HG03558 (cell line): ENCODE data around the gene BID.

Experiments
- ATAC-seq: cut with Tn5 transposase; IDR thresholded peaks from one replicate; pipeline ENCODE4 v1.9.1; 2021; ENCODE audit warnings: moderate number of reproducible peaks; ENCODE audit not compliant: unreplicated experiment; ENCODE audit errors: extremely low read depth

Gene BID

DNA sequence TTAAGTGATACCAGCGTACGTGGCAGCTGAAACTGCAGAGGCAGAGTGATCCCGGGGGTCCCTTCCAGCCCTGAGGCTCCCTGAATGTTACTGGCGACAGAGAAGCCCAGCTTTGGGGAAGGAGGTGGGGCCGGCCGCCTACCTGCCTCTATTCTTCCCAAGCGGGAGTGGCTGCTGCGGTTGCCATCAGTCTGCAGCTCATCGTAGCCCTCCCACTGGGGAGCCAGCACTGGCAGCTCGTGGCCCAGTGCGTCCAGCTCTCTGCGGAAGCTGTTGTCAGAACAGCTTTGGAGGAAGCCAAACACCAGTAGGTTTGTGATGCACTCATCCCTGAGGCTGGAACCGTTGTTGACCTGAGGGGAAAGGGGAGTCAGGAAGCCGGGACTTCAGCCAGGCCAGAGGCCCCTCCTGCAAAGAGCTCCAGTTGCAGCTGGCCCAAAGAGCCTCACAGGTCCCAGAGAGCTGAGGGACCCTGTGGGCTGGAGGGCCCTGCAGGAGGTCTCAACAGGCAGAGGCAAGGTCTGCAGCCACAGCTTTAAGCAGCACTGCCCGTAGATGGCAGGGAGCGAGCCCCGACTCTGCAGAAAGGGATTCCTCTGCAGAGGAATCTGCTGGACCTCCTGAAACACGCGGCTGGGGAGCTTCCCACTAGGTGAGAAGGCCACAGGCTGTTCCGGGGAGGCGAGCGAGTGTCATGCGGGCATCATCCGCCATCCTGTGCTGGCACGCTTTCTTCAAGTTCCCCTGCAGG, 30.4 kb downstream of the BID start:
- no peak for ATAC-seq

DNA sequence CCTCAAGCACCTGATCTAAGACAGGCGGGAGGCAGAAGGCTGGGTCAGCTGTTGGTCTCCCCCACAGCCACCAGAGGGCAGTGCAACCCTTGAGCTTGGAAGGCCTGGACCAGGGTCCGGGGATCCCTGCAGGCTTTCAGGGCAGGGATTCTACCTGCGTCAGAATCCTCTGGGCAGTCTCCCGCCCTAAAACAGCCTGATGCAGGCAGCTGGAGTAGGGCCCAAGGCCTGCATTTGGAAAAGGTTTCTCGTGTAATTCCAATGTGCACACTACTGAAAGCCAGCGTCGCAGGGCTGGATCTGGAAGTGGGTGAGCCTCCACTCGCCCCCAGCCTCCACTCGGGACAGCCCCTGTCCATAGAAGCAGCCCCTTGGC, 31.8 kb downstream of the BID start:
- ATAC-seq: no peak

DNA sequence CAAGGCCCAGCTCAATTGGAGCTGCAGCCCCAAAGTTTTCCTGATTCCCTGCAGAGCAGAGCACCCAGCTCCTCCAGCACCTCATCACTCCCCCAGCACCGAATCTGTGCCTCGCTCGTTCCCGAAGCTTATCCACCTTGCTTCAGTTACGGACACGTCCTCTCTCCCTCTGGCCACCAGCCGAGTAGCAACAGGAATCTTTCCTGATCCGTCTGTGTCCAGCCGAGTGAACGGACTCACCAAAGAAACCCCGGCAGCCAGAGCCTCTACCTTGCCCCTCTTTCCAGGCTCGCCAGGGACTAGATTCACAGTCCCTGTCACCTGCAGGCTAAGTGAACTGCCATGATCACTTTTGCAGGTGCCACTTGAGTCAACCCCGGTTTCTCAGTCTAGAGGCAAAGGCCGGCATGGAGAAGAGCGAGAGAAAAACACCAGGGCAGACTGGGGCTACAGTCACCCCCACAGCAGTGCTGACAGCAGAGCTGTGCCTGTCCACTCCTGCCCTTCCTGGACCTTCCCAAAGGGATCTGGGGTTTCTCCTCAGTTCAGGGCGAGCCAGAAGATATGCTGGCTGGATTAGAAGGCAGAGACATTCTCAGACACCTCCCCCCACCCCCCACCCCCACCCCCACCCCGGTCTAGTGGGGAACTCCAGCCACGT, 32.3 kb downstream of the BID start:
- ATAC-seq: no peak

DNA sequence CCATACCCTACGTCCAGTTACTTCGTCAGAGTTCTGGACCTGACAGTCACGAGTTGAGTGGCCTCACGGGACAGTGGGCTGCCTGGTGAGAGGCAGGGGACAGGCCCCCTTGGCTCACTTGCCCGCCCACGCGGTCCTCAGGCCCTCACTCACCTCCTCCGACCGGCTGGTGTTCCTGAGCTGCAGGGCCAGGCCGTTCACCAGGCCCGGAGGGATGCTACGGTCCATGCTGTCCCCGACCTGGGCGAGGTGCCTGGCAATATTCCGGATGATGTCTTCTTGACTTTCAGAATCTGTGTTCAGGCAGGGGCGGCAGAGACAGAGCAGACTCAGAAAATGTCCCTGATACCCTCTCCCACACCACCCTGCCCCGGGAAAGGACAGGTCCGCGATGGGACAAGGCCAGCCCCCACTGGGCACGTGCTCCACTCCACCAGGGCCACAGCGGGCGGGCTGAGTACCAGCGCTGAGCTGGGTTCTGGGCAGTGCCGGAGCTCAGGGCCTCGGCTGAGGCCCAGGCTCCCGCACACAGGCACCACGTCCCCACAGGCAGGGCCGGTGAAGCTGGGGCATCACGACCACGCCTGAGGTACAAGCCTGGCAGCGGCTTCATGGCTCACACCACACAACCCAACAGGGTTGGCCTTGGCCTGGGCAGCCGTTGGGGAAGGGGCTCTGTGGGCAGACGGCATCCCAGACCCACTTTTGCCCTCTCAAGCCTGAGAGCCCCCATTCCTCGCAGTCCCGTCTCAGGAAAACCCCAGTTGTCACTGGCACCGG, 34.9 kb downstream of the BID start:
- ATAC-seq: no peak

DNA sequence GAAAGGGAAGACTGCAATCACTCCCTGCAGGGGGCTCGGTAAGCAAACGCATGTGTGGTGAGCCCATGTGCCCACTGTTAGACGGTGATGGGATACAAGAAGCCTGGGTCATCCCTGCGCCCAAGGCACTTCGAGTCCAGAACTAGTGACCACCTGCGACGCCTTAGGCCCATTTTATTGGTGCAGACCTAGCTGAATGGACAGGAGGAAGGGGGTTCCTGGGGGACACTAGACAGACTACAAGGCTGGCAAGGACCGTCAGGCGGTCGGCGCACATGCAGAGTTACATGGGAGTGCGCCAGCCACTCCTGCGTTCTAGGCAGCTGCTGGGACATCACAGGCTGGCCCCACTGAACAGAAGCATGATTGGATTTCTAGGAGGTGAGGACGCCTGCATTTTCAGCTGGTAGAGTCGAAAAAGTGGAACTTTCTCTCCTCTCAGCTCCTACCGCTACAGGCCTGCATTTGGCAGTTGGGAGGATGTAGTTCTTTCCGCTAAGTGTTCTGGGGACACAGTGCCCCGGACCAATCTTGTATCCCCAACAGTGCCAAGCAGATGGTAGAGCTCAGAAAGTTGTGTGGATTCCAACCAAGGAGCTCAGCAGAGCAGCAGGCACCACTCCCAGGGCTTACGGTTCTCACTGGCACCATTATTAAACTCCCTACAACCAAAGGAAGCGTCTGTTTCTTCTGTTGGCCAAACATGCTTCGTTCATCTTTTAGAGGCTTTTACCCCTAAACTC, 35.7 kb downstream of the BID start:
- ATAC-seq: no peak

DNA sequence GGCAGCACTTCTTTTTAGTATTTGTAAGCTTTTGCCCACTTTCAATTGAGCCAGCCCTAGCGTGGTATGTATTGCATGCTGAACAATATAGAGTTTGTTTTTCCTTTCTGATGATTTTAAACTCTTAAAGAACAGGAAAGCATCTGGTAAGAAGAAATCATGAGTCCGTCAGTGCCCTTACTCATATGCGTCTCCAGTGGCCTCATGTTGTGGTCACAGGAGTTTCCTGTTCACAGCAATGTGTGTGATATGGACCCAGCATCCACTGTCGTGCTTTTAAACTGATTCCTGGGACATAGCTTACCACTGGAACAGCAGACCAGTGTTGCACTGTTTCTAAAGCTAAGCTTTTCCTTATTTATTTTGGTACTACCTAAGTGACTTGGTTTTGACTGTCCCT, 40.1 kb downstream of the BID start:
- no peak for ATAC-seq

DNA sequence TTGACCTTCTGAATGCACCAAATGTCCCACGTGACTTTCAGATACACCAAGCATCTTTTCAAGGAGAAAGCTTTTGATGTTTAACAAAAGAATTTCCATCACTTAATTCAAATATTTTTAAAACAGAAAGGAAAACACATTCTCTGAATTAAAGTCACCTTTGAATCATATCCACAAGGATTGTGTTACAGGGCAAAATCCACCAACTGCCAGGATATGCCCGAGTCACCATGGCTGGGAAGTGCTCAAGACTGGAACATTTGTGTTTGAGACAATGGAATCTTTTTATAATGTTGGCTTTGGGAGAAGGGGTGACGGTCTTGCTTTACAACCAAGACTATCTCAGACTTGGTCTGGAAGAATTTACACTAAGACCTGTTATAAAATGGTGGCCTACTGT, 40.8 kb downstream of the BID start:
- ATAC-seq: no peak

DNA sequence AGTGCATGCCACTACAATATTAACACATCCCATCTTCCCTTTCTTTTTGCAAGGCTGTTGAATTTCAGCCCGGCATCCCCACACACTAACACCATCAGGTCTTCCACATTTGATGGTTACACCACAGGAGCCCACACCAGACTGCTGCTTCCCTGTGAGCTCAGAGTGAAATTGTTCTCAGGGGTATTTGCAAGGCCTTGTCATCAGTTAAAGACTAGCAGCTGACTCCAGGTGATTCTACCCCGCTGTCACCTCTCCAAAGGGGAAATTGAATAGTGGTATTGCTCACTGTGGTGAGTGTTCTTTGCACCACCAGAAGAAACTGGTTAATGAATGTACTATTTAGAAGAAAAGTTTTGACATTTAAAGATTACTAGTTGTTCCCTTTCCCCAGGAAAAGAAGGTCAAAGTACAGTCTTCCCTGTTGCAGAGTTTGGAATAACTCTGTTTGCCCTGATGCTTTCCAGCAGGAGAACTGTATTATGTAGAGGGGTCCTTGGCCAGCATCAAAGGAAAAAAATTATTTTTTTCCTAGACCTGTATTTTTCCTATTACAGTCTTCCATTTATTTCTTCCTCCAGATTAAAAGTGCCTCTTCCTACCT, 41.9 kb downstream of the BID start:
- no peak for ATAC-seq

DNA sequence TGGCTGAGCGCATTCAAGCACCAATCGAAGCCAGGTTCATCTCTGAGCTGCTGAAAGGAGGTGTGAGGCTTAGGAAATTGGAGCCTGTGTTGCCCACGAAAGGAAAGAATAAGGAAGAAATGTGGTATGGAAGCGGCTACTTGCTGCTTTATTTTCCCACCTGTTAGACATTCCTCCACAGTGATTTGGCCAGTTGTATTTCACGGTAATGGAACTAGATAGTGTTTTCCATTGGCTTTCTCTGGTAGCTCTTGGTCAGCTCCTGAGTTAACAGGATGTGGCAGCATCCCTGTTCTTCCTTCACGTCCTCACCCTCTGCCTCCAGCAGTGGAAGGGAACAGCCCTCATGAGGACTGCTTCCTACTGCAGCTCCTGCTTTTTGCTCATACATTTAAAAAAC, 44.7 kb downstream of the BID start:
- no peak for ATAC-seq

DNA sequence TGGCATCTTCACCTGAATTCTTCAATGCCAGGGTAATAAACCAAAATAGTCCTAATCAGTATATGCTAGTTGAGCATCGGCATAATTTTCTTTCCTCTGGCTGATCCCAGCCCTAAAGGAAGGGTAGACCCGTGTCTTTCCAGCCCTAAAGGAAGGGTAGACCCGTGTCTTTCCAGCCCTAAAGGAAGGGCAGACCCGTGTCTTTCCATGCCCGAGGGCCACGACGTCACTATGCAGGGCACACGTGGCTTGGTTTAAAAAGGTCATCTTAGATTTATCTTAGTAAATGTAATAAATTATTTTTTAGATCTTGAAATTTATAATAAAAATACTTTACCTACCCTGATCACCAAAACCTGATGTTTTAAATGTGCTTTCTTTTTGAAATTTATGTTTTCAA, 45.5 kb downstream of the BID start:
- ATAC-seq: no peak

DNA sequence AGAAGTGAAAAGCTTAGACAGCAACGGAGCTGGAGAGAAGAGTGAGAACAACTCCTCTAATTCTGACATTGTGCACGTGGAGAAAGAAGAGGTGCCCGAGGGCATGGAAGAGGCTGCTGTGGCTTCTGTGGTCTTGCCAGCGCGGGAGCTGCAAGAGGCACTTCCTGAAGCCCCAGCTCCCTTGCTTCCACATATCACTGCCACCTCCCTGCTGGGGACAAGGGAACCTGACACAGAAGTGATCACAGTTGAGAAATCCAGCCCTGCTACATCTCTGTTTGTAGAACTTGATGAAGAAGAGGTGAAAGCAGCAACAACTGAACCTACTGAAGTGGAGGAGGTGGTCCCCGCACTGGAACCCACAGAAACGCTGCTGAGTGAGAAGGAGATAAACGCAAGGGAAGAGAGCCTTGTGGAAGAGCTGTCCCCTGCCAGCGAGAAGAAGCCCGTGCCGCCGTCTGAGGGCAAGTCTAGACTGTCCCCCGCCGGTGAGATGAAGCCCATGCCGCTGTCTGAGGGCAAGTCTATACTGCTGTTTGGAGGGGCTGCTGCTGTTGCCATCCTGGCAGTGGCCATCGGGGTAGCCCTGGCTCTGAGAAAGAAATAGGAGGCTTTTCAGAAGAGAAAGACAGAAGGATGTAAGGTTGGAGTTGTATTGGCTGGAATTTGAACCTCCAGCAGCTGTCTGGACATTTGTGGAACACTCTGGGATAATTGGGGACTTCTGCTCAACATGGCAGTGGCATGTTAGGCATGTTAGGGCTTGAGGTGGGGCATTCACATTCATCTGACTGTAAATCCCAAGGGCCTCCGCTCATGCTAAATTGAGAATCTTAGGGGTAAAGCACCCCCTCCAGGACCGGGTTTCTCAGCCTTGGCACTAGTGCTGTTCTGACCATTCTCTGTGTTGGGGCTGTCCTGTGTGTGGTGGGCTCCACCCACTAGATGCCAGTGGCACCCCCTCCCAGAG, 47.1 kb downstream of the BID start:
- ATAC-seq: no peak

DNA sequence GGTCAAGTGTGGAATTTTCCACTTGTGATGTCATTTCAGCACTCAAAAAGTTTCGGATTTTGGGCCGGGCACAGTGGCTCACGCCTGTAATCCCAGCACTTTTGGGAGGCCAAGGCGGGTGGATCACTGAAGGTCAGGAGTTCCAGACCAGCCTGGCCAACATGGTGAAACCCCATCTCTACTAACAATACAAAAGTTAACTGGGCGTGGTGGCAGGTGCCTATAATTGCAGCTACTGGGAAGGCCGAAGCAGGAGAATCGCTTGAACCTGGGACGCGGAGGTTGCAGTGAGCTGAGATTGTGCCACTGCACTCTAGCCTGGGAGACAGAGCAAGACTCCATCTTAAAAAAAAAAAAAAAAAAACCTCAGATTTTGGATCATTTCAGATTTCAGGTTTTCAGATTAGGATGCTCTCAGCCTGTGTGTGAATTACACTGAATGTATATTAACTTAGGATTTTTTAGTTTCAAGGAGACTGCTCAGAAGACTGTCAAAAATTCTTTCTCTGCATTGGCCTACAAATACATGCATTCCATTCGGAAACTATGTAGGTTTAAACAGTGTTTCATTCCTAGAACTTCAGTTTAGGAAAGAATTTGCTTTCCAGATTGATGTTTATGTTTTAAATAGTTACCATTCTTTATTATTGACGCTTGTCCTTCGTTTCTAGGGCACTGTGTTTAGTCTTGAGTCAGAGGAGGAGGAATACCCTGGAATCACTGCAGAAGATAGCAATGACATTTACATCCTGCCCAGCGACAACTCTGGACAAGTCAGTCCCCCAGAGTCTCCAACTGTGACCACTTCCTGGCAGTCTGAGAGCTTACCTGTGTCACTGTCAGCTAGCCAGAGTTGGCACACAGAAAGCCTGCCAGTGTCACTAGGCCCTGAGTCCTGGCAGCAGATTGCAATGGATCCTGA, 48.0 kb downstream of the BID start:
- no peak for ATAC-seq

DNA sequence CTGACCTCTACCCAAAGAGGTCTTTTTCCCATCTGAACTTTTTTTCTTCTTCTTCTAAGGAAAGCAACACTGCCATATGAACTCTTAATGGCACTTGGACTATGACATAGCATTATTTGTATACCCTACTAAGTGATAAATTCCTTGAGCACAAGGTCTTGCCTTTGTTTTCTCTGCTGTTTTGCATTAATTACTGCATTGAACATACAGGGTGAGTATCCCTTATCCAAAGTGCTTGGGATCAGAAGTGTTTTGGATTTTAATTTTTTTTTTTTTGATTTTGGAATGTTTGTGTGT, 48.8 kb downstream of the BID start:
- no peak for ATAC-seq

DNA sequence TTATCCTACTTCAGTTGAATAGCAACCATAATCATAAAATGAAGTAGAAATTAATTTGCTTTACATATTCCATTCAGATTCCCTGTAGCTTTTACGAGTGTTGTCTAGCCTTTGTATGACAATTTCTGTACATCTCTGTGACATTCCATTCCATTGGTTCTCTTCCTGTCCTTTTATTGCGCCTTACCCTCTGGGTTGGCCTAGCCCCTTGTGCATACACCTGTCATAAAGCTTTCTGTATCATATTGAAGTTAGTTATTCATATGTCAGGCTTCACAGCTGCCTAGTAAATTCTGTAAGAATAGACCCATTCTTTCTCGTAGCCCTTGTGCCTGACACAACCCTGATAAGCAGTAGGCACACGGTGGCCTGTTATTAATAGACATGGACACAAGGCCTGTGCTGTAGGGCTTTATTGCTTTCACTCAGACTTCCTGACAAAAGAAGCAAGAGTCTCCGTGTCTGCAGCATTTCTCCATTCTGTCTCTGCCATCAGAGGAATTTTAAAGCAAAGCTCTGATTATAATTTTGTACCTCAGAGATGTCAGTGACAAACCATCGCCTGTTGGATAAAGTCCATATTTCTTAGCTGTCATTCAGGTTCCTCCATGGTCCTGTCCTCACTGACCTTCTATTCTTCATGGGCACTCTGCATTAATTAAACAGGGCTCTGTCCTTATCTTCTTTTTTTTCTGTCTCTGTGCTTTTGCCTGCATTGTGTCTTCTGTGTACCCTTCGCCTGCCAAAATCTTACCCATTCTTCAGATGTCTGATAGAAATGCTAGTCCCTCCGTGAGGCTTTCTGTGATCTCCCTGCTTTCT, 49.4 kb downstream of the BID start:
- ATAC-seq: no peak

DNA sequence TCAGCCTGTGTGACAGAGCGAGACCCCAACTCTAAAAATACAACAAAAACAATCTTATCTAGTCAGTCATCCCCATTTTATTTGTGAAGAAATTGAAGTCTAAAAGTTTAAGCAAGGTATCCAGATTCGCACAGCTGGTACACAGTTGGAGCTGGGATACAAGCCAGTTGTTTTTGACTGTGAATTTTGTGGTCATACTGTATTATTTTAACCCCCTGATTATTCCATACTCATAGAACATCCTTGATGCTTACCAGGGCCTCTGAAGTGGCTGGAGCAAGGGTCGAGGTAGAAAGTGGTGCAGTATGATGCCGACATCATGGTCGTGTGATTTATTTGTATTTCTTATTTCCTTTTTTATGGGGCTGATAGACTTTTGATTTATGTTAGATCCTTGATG, 50.0 kb downstream of the BID start:
- ATAC-seq: no peak

DNA sequence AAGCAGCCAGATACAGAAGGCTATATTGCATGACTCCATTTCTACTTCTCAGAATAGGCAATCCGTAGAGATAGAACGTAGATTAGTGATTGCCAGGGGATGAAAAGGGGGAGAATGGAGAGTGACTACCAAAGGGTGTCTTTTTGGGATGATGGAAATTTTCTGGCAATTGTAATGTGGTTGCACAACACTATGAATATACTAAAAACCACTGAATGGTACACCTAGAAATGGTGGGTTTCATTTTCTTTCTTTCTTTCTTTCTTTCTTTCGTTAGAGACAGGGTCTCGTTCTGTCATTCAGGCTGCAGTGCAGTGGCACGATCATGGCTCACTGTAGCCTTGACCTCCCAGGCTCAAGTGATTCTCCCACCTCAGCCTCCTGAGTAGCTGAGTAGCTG, 54.4 kb downstream of the BID start:
- ATAC-seq: no peak

DNA sequence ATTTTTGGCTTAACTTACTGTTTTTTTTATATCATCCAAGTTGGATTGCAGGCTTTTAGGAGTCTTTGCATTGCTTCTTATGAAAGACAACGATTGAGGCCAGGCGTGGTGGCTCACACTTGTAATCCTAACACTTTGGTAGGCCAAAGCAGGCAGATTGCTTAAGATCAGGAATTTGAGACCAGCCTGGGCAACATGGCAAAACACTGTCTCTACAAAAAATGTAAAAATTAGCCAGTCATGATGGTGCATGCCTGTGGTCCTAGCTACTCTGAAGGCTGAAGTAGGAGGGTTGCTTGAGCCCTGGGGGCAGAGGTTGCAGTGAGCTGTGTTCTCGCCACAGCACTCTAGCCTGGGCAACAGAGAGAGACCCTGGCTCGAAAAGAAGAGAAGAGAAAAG, 56.6 kb downstream of the BID start:
- ATAC-seq: no peak

DNA sequence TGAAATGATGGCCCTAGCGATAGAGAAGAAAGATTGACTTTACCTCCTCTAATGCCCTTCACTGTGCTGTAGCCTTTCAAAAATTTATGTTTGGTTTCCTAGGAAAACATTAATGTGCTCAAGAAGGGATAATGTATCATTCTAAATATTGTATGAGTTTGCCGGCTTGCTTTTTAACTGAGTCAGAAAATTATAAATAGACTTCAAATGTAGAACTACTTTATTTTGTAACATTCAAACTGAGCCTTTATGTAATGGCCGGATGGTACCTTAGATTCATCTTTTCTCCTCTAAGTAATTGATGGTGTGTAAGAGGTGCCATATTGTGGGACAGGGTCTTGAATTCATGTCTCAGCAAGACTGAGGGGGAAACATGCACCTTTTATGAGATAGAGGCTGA, 57.7 kb downstream of the BID start:
- ATAC-seq: no peak
